Epithelial cell of proximal tubule (primary cell): Measurements from ENCODE around the gene CCR5AS. TPM values are rescaled to one million over a fixed set of nuclear protein-coding genes. Genes with fewer than 3 reads are reported as not detected.

ENCODE experiments used
- DNase-seq: peaks from one replicate; pipeline ENCODE4 v3.0.0-alpha.2; 2011; ENCODE audit warnings: low read depth
- H3K4me3 ChIP-seq: 2 replicates; pipeline ENCODE4 v1.5.1; 2011; ENCODE audit warnings: low read depth, mild to moderate bottlenecking, low read length
- CTCF ChIP-seq: conservative IDR thresholded peaks from 2 replicates; pipeline ENCODE4 v1.5.1; 2012; ENCODE audit warnings: low read depth, mild to moderate bottlenecking, low read length
- total RNA-seq: library from RNA; depleted of rRNA; stranded (reverse); fragments of >200 nt; gene quantifications from 2 replicates; pipeline ENCODE4 v1.2.3, GENCODE V29; 2015

The CCR5AS gene

GRCh38 chr3:46324036-46324435 is 82.8 kb downstream of the CCR5AS start:
- TF ChIP-seq CTCF, result no peak
- H3K4me3 ChIP-seq, result no peak overlapping the region
- DNase-seq, result no peak

DNA sequence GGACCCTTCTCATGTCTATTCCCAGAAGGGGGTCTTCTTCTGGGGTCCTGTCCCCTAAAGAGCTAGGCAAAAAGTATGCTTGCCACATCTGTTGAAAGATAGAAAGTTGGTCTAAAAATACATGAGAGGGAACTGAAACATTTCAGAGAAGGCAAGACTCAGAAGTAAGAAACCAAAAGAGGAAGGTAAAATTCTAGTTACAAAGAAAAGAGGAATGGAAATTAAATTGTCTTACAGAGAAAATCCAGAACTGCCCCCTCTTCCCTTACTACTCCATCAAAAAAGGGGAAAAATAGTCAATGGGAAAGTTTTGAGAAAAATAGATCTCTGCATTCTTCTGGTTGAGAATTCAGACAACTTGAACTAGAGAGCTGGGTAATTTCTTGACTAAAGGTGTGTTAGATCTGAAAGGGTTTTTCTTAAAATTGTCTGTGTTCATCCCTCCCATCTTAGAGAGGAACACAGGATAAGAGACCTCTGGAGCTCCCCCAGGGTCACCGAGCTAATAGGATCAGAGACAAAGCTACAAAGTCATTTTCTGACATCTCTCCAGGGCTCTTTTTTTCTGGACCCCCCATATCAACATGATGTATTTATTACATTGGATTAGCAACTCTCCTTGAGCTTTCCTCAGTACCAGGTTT is 85.3 kb downstream of the CCR5AS start:
- DNase-seq, result no peak
- no peak for TF ChIP-seq CTCF
- H3K4me3 ChIP-seq, result no peak overlapping the region

DNA sequence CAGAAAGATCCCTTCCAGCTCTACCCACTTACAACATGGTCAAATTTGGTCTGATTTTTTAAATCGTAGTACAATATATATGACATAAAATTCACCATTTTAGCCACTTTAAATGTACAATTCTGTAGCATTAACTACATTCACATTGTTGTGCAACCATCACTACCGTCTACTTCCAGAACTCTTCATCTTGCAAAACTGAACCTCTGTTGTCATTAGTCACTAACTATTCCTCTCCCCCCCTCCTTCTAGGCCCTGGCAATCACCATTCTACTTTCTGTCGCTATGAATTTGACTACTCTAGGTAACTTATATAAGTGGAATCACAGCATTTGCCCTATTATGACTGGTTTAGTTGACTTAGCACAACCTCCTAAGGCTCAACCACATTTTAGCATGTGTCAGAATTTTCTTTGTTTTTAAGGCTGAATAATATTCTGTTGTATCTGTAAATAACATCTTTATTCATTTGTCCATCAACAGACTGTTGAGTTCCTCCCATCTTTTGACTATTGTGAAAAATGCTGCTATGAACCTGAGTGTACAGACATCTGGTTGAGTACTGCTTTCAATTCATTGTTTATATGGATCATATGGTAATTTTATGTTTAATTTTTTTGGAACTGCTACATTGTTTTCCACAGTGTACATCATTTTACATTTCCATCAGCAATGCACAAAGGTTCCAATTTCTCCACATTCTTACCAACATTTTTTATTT is 88.5 kb downstream of the CCR5AS start:
- no peak overlapping the region for H3K4me3 ChIP-seq
- no peak for DNase-seq
- no peak for TF ChIP-seq CTCF

DNA sequence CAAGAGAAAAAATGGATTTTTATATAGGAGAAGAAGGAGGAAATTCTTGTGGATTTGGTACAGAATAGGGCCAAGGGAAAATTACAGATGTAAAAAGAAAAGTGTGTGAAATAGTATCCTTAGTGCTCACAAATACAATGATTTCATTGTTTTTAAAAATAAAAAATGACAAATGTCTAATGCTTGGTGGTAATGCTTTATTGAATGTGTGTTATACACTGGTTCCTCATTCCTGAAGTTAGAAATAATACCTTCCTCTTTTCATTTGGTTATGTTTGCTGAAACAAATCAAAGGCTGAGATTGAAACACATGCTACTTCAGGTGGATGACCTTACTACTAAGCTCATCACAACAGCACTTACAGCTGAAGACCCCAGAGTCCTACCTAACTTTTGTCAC is 90.7 kb downstream of the CCR5AS start:
- DNase-seq, result no peak
- H3K4me3 ChIP-seq, result no peak overlapping the region
- no peak for TF ChIP-seq CTCF

GRCh38 chr3:46314517-46314916 is 92.3 kb downstream of the CCR5AS start:
- TF ChIP-seq CTCF, result no peak
- H3K4me3 ChIP-seq, result no peak overlapping the region
- no peak for DNase-seq

Other genes starting within 250 kb of the CCR5AS start
- not detected in 2 replicates for gene CCR1, start 198.8 kb downstream of the CCR5AS start, total RNA-seq
- gene CCR3, start 164.6 kb downstream of the CCR5AS start, total RNA-seq, result not detected in 2 replicates
- gene CCR2, start 53.0 kb downstream of the CCR5AS start, total RNA-seq, result not detected in 2 replicates
- gene CCR5, start 36.1 kb downstream of the CCR5AS start, total RNA-seq, result not detected in 2 replicates
- not detected in 2 replicates for gene CCRL2, start 193 bp upstream of the CCR5AS start, total RNA-seq
- gene LTF, start 57.8 kb upstream of the CCR5AS start, total RNA-seq, result not detected in 2 replicates
- not detected in 2 replicates for gene RTP3, start 90.9 kb upstream of the CCR5AS start, total RNA-seq
- gene LRRC2, start 159.2 kb upstream of the CCR5AS start, total RNA-seq, result not detected in 2 replicates
- not detected in 2 replicates for gene FAM240A, start 205.5 kb upstream of the CCR5AS start, total RNA-seq